GM19328 (cell line): ENCODE results near the gene ATG14.
"Not testable (repeated sequence)": the region's sequence is repeated elsewhere in the genome, so short reads cannot be mapped to it uniquely, and the experiment has no call there.

ENCODE experiments used
- ATAC-seq: cut with Tn5 transposase; IDR thresholded peaks from one replicate; pipeline ENCODE4 v1.9.1; 2021; ENCODE audit warnings: mild to moderate bottlenecking, moderate library complexity; ENCODE audit not compliant: unreplicated experiment

The ATG14 gene, protein sequence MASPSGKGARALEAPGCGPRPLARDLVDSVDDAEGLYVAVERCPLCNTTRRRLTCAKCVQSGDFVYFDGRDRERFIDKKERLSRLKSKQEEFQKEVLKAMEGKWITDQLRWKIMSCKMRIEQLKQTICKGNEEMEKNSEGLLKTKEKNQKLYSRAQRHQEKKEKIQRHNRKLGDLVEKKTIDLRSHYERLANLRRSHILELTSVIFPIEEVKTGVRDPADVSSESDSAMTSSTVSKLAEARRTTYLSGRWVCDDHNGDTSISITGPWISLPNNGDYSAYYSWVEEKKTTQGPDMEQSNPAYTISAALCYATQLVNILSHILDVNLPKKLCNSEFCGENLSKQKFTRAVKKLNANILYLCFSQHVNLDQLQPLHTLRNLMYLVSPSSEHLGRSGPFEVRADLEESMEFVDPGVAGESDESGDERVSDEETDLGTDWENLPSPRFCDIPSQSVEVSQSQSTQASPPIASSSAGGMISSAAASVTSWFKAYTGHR

DNA sequence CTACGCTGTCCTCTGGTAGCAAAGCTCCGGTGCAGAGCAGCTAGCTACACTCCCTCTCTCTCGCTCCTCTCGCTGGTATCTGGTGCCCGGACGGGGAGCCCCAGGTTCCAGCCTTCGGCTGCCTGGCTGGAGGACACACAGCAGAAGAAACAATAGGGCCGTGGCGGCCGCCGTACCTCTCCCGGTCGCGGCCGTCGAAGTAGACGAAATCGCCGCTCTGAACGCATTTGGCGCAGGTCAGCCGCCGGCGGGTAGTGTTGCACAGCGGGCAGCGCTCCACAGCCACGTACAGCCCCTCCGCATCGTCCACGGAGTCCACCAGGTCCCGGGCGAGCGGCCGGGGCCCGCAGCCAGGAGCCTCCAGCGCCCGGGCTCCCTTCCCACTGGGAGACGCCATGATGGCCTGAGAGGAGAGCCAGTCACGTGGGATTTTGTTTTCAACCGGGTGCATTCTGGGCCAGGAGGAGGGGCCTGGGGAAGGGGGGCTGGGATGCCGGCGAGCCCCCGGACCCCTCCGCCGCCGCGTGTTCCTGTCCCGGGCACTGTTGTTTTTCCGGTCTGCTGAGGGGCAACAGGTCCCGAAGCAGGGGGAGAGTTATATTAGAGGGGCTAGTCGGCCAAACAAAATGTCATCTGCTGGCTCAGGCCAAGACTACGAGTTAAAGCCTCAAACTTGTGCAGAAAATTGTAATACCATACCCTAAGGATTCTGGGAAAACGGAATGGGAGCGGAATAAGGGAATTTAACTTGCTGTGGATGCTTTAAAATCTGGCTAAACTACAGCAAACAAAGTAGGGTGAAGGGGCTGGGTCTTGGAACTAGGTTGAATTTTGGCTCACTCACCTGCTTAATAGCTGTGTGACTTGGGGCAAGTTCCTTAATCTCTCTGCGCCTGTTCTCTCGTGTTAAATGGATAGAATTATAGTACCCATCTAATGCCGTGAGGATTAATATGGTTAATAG is at the start of gene ATG14:
TSS of gene ATG14 (minus strand) at position 405 of the 964 bp plus-strand sequence. CDS start at position 397, 8 bp downstream.
- ATAC-seq: peak; percentile 95

DNA sequence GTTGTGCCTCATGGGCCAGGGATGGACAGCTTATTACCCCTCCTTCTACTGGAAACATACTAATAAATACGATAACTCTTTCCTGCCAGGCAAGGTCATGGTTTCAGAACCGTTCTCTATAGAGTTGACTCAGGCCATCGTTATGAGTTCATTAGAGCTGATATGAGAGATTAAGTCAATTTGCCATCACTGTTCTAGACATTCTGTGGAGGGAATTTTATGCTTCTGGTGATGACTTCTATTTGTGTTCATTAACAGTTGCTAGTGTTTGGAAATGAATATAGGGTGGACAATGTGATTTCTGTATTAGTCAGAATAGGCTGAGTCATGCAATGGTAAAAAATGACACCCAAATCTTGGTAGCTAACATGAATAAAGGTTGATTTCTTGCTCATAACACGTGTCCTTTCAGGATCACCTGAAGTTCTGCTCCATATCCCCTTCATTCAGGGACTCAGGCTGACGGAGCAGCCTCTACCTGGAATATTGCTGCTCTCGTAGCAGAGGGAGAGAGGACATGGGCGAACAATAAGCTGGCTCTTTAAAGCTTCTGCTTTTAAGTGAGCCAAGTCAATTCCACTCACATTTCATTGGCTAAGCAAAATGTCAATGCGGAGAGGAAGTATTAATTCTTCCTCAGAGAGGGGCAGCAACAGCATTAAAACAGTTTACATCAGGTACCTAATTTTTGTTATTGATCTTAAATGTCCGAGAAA is 47.3 kb upstream of the ATG14 start:
- ATAC-seq: no peak

DNA sequence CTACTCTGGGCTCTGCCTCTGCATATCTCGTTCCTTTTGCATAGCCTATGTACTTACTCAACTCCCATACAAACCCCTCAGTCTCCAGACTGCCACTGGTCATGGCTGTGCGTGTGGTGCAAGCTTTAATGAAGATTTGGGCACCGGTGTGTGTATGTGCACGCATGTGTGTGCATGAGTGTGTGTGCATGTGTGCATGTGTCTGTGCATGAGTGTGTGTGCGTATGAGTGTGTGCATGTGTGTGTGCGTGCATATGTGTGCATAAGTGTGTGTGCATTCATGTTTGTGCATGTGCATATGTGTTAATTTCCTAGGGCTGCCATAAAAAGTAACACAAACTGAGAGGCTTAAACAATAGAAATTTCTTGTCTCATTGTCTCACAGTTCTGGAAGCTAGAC is 45.9 kb upstream of the ATG14 start:
- no peak for ATAC-seq

DNA sequence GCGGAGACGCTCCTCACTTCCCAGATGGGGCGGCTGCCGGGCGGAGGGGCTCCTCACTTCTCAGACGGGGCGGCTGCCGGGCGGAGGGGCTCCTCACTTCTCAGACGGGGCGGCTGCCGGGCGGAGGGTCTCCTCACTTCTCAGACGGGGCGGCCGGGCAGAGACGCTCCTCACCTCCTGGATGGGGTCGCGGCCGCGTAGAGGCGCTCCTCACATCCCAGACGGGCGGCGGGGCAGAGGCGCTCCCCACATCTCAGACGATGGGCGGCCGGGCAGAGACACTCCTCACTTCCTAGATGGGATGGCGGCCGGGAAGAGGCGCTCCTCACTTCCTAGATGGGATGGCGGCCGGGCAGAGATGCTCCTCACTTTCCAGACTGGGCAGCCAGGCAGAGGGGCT is 44.8 kb upstream of the ATG14 start:
- ATAC-seq: not testable (repeated sequence)

DNA sequence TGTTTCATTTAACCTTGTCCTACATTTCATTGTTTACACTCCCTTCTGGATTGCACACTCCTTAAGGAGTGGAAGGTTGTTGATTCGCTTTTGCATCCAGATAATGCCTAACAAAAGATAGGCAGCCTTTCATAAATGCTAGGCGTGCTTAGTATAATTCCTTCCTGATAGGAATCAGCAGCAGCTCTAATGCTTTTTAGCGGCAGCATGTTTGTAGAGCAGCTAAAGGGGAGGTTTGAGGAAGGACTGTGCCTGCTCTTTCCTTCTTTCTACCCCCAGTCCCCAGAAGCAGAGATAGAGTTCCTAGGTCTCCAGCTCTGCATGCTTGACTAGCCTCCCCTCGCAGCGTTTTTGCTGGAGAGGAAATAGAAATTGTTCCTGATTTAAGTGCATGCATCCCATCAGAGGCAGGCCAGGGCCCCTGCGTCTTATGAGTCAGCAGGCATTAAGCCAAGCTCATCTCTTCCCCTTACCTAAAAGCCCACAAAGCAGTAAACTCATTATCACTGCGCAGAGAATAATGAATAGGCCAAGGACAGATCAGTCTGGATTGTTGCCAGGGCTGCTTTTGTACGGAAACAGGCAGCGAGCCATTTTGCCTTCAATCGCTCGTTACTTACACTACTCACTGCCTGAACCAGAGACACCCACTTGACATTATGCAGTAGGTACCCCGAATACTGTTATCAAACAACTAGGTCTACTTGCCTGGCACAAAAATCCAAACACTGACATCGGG is 42.8 kb upstream of the ATG14 start:
- ATAC-seq: no peak

DNA sequence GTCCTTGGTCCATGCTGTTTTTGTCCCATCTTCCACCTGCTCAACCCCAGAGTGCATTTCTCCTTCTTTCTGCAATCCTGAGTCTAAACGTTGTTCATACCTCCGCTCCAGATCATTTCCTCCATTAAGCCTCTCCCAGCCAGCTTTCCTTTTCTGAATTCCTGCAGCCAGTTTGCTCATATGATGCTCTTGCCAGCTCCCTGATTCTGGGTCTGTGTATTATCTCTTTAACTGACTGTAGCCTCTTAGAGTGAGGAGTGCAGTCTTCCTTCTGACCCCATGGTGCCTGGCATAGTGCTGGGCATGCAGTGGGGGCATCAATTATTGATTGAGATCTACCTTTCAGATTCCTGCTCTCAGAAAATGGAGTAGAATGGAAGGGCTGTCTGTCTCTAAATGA is 40.3 kb upstream of the ATG14 start:
- ATAC-seq: no peak

DNA sequence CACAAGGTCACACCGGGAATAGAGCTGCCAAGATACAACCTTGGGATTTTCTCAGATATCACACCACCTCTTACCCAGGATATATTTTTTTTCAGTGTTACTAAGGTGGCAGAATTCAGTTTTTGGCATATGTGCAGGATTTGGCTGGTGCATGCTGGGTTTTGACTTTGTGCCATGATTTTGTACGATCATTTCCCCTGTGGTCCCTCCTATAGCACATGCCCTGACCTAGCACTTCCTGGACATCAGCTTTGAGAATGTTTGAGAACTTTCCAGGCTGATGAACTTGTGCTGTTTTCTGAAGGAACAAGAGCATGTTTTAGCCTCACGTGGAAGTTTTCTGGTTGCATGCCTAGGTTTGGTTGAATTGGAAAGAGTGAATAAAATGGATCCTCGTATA is 39.8 kb upstream of the ATG14 start:
- ATAC-seq: no peak

DNA sequence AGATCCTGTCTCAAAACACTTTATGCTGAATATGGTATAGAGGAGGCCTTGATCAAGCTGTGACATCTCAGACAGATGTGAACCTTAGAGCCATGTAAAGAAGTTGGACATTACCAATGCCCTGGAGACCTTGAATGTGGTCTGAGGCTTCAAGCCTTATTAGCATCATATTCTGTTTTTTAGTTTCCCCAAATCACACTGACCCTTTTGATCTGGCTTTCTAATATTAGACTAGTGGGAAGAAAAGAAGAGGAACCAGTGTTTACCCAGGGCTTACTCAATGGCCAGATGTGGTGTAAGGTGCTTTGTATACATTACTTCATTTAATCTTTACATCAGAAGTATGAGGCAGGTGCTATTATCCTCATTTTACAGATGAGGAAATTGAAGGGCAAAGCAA is 39.4 kb upstream of the ATG14 start:
- ATAC-seq: no peak

DNA sequence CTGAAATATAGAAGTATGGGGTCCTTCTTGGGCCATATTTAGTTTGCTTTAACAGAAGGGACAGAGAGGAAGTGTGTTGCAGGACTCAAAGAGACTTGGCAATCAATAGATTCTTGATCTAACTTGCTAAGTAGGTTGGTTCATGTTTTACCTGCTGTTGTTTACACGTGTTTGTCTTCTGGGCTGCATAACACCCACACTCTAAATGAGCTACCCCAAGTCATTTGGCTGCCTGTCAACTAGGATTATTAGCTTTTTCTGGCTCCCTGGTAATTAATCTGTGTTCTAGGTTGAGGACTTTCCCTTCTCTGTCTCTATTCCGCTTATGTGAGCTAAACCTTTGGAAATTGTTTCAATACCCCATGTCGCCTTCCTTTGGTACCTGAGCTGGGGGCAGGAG is 38.9 kb upstream of the ATG14 start:
- ATAC-seq: no peak

DNA sequence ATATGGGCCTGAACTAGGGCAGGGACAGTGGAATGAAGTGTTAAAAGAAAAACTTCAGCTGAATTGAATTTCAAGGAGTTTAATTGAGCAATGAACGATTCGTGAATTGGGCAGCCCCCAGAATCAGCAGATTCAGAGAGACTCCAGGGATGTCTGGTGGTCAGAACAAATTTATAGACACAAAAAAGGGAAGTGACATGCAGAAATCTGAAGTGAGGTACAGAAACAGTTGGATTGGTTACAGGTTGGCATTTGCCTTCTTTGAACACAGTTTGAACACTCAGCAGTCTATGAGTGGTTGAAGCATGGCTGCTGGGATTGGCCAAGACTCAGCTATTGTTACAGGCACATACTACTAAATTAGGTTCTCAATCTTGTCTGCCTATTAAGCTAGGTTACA is 38.5 kb upstream of the ATG14 start:
- ATAC-seq: no peak

DNA sequence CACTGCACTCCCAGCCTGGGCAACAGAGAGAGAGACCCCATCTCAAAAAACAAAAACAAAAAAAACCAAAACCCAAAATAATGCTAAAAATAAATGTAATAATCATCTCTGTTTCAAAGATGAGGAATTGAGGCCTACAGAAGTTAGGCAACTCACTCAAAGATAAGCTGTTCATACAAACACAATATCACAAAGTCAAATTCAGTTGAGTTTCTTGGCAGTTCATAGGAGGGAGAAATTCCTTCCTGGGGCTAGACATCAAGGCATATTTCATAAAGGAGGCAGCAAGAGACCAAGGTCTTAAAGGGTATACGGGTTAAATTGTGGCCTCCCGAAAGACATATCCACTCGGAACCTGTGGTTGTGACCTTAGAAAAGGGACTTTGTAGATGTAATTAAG is 37.5 kb upstream of the ATG14 start:
- no peak for ATAC-seq

DNA sequence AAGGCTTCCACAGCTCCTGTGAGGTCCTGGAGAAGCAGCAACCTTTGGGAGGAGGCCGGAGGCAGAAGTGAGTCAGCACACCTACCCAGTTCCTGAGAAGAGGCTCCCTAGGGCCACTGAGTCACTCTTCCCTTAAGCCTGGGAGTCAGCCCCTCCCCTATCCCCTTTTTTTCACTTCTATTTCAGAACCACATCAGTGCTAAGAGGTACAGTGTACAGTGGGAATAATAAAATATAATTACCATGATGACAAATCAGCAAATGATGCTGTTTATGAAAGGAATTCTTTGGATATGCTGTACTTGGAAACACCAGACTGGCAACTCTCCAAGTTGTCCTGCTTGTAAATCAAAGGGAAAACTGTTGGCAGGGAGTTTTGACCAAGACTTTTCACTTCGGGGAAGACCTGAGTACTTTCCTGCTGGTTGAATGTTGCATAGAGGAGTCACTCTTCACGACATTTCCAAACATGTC is 36.5 kb upstream of the ATG14 start:
- no peak for ATAC-seq

DNA sequence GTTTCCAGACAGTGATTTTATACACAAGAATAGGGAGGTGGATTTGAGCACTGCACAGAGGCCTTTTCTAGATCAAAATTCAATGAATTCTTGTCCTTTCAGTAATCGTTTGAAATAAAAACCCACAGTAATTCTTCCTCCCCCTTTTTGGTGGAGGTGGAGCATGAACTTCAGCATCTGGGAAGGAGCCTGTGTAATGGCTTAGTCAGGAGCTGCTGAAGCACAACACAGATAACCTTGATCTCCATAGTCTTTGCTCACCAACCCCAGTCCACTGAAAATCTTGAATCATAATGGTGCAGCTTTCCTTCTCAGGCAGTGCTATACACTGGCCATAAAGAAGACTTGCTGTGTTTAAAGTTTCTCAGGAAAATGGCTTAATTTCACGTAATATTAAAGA is 35.2 kb upstream of the ATG14 start:
- ATAC-seq: no peak

DNA sequence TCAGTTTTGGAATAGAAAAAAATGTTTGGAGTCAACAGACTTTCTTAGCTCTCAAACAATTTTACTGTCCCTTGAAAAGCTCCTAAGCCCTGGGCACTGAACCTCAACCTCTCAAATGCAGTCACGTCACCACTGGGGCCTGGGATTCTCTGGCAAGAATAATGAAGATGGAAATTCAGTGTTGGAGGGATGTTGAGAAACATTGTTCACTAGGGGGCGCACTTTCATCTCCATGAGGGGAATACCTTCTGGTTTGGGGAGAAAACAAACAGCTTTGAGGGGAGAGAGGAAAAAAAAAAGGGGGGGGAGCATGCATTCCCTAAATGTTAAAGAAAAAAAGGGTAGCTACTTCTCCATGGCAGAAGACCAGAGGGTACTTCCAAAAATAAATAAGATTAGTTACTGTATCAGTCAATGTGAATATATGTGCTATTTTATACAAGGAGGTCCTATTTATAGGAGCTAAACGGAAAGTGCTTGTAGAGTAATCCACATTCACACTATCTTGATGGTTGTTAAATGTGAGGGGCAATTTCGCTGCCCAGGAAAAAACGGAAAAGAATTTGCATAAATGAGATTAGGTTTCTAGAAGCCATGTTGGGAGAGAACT is 34.6 kb upstream of the ATG14 start:
- ATAC-seq: no peak

DNA sequence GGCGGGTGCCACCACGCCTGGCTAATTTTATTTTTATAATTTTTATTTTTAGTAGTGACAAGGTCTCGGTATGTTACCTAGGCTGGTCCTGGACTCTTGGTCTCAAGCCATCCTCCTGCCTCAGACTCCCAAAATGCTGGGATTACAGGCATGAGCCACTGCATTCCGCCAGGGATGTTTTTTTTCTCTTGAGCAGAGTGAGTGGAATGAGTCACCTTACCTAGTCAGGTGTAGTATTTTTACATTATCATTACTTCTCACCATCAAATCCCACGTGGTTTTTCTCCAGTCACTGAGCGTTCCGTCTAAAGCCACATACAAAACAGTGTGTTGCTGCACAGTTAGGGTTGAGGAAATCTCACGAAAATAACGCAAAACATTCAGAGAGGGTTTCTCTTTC is 29.7 kb upstream of the ATG14 start:
- no peak for ATAC-seq

DNA sequence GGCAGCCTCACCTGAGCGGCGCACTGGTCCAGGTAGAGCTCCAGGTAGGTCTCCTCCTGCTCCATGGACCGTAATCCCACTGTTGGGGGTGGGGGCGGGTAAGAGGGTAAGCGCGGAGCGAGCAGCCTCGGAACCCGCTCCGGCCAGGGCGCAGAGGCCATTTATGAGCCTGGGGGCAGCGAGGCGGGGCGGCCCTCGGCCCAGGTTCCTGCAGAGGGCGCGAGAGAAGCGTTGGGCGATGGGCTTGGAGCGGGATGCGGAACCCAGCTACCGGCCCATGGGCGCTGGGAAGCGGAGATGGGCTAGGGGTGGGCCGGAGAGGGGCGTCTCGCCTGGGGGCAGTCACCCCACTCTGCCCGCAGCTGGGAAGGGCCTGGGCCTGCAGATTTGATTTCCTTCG is 28.8 kb upstream of the ATG14 start, which contains the start of gene TBPL2:
TSS of gene TBPL2 (minus strand) at position 232 of the 400 bp plus-strand sequence. CDS start at position 65, 167 bp downstream.
- ATAC-seq: no peak

DNA sequence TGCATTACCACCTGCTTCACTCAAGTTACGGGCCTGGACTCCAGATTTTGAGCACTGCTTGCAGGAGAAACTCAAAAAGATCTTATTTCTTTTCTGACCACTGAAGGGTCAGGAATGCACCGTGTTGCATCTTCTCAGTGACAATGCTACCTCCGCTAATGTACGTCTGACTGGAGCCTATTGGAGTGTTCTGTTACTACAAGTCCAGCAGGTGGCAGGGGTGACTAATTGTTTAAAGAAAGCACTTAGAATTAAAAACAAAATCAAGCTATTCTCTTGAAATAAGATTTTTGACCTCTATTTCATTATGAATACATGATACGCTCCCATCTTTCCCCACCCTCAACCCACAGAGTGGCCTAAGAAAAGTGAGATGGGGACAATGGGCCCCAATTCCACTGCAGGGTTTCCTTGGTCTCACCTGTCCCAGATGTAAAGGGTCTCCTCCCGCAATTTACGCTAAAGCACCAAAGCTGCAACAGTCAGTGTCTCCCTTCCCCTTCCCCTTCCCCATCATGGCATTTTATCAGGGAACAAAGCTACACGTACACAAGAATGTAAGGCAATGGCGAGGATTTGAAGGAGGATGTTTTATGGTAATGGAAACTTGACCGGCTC is 26.5 kb upstream of the ATG14 start:
- no peak for ATAC-seq

DNA sequence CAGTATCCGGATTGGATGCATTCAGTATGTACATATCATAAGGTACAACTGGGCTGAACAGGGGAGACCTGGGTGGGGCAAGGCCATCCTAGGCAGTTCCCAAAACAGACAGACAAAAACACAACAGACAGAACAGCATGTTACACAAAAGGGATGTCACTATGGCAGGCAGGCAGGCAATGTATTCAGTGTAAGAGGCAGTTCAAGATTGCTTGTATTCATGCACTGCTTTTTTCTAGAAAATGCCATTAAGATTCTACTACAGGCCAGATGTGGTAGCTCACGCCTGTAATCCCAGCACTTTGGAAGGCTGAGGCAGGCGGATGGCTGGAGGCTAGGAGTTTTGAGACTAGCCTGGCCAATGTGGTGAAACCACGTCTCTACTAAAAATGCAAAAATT is 25.3 kb upstream of the ATG14 start:
- no peak for ATAC-seq

DNA sequence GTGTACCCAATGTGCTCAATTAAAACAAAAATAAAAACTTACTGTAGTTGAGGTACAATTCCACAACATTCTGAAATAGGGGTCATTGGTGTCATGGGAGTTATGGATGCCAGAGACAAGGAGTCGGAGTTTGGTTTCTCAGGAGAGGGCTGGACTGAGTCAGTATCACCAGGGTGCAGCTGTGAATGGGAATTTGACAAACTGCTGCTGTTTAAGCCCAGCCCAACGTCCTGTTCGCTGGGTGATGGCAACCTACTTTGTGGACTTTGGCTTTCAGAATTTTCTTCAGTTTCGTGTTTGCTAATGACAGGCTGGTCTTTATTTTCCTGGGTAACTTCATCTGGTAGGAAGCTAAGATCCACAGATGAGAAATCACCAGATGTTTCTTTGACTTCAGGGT is 24.9 kb upstream of the ATG14 start:
- ATAC-seq: no peak
